ENCODE measurements around the gene RPTOR. TPM values are rescaled to one million over a fixed set of nuclear protein-coding genes. Genes with fewer than 3 reads are reported as not detected.

RPTOR gene
- polyA plus RNA-seq, 1 donor (not counting 4 experiments of a cell fraction or from before 2014, with no cell fraction given): 4.0 TPM

DNA sequence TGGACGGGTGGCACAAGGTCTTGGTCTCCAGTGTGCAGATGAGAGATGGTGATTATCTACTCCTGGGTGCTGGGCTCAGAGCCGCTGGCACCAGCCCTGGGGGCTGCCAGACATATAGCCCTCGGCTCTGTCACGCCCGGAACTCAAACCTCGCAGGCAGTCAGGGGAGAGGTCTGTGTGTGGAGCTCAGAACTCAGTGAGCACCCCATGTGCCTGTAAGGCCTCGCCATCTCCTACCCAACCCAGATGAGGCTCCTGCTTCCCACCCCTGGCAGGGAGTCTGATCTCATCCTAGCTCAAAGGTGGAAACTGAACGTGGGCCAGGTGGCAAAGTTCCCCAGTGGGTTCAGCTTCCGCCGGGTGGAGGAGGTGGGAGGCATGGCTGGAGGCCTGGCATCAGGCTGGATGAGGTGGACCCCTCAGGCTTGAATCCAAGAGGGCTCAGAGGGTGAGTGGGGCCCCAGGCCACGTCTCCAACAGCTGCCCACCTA is 45.7 kb upstream of the RPTOR start:
- FAIRE-seq (no peak), DNase-seq (ENCODE audit: low read depth, low spot score) (no peak)
- Histone ChIP-seq H3K27ac (ENCODE audit: control insufficient read depth, insufficient read depth, low read length) (no peak overlapping the region), H2AFZ (ENCODE audit: control insufficient read depth, low read length) (no peak overlapping the region), H3K9ac (ENCODE audit: control insufficient read depth, extremely low read depth, insufficient read depth, low read length) (no peak overlapping the region), H3K79me2 (ENCODE audit: control insufficient read depth, insufficient read depth, low read length) (no peaks in the 10 kb centered on the region), H3K9me3 (ENCODE audit: control insufficient read depth, low read depth, low read length) (no peaks in the 10 kb centered on the region), H3K4me3 (ENCODE audit: control insufficient read depth in 2 of 3, extremely low read depth in 1 of 3, insufficient read depth in 2 of 3, low read depth in 1 of 3, low read length in 3 of 3) (no peak overlapping the region), H3K4me1 (ENCODE audit: control insufficient read depth, extremely low read depth, insufficient read depth, low read length) (peaks cover 20% of the 10 kb centered on the region), H3K36me3 (ENCODE audit: control insufficient read depth in 2 of 2, extremely low read depth in 1 of 2, insufficient read depth in 2 of 2, low read length in 2 of 2) (no peaks in the 10 kb centered on the region), H3K27me3 (ENCODE audit: control insufficient read depth, extremely low read depth, insufficient read depth, low read length) (peaks cover 7% of the 10 kb centered on the region), H3K4me2 (ENCODE audit: control insufficient read depth, extremely low read depth, insufficient read depth, low read depth, low read length) (no peak overlapping the region), H3K9me1 (ENCODE audit: control insufficient read depth, extremely low read depth, insufficient read depth, low read length) (no peaks in the 10 kb centered on the region), H4K20me1 (ENCODE audit: control insufficient read depth, extremely low read depth, insufficient read depth, low read length) (no peaks in the 10 kb centered on the region)
- no peak for TF ChIP-seq EZH2 (IDR thresholded peaks at IDR 0.05; ENCODE audit: low read length)
- TF ChIP-seq, protein P1, sequence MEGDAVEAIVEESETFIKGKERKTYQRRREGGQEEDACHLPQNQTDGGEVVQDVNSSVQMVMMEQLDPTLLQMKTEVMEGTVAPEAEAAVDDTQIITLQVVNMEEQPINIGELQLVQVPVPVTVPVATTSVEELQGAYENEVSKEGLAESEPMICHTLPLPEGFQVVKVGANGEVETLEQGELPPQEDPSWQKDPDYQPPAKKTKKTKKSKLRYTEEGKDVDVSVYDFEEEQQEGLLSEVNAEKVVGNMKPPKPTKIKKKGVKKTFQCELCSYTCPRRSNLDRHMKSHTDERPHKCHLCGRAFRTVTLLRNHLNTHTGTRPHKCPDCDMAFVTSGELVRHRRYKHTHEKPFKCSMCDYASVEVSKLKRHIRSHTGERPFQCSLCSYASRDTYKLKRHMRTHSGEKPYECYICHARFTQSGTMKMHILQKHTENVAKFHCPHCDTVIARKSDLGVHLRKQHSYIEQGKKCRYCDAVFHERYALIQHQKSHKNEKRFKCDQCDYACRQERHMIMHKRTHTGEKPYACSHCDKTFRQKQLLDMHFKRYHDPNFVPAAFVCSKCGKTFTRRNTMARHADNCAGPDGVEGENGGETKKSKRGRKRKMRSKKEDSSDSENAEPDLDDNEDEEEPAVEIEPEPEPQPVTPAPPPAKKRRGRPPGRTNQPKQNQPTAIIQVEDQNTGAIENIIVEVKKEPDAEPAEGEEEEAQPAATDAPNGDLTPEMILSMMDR (optimal IDR thresholded peaks at IDR 0.05 in 1 of 3, IDR thresholded peaks at IDR 0.05 in 1 of 3, conservative IDR thresholded peaks at IDR 0.05 in 1 of 3; ENCODE audit: extremely low read depth in 1 of 3, insufficient read depth in 2 of 3, low read length in 3 of 3): no peak
- dilution Hi-C loops (cut with MboI; ENCODE audit: extremely low pct_ligation_motif_present, low sequenced_read_pairs): no loop called here

DNA sequence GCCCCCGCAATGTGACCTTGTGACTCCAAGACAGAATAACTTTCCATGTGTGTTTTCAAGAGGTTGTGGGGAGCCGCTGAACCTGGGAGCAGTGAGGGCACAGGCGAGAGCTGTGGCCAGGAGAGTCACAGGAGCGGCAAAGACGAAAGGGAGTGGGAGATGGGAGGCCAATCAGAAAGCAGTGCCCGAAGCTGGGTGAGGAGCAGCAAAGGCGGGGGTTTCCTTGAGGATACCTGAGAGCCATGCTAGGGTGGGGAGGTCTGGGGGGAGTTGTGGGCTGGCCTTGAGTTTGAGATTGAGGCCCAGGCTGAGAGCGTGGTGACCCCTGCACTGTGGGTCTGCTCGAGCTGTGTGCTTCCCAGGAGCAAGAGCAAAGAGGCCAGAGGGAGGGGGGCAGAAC is 45.1 kb upstream of the RPTOR start:
- Histone ChIP-seq H3K4me3 (ENCODE audit: control insufficient read depth in 2 of 3, extremely low read depth in 1 of 3, insufficient read depth in 2 of 3, low read depth in 1 of 3, low read length in 3 of 3) (no peak overlapping the region), H2AFZ (ENCODE audit: control insufficient read depth, low read length) (no peak overlapping the region), H3K79me2 (ENCODE audit: control insufficient read depth, insufficient read depth, low read length) (no peaks in the 10 kb centered on the region), H4K20me1 (ENCODE audit: control insufficient read depth, extremely low read depth, insufficient read depth, low read length) (no peaks in the 10 kb centered on the region), H3K27me3 (ENCODE audit: control insufficient read depth, extremely low read depth, insufficient read depth, low read length) (peaks cover 3% of the 10 kb centered on the region), H3K9ac (ENCODE audit: control insufficient read depth, extremely low read depth, insufficient read depth, low read length) (no peak overlapping the region), H3K4me2 (ENCODE audit: control insufficient read depth, extremely low read depth, insufficient read depth, low read depth, low read length) (no peak overlapping the region), H3K9me1 (ENCODE audit: control insufficient read depth, extremely low read depth, insufficient read depth, low read length) (no peaks in the 10 kb centered on the region), H3K27ac (ENCODE audit: control insufficient read depth, insufficient read depth, low read length) (no peak overlapping the region), H3K9me3 (ENCODE audit: control insufficient read depth, low read depth, low read length) (no peaks in the 10 kb centered on the region), H3K36me3 (ENCODE audit: control insufficient read depth in 2 of 2, extremely low read depth in 1 of 2, insufficient read depth in 2 of 2, low read length in 2 of 2) (no peaks in the 10 kb centered on the region), H3K4me1 (ENCODE audit: control insufficient read depth, extremely low read depth, insufficient read depth, low read length) (peaks cover 20% of the 10 kb centered on the region)
- TF ChIP-seq EZH2 (IDR thresholded peaks at IDR 0.05; ENCODE audit: low read length): no peak
- TF ChIP-seq, protein P1 (optimal IDR thresholded peaks at IDR 0.05 in 1 of 3, IDR thresholded peaks at IDR 0.05 in 1 of 3, conservative IDR thresholded peaks at IDR 0.05 in 1 of 3; ENCODE audit: extremely low read depth in 1 of 3, insufficient read depth in 2 of 3, low read length in 3 of 3): no peak
- DNase-seq (ENCODE audit: low read depth, low spot score): no peak
- no peak for FAIRE-seq
- dilution Hi-C loops (cut with MboI; ENCODE audit: extremely low pct_ligation_motif_present, low sequenced_read_pairs): no loop called here

Measured in keratinocyte (primary cell).